Progenitor cell of endocrine pancreas (in vitro differentiated cells): ENCODE data around the gene TNFAIP8. TPM values are rescaled to one million over a fixed set of nuclear protein-coding genes. Genes with fewer than 3 reads are reported as not detected.

Experiments
- DNase-seq: peaks from one replicate; pipeline ENCODE4 v3.0.0; 2021; ENCODE audit warnings: low spot score; ENCODE audit not compliant: unreplicated experiment
- H3K27ac Mint-ChIP-seq: 2 replicates; pipeline ENCODE4 v1.8.0; 2021; ENCODE audit warnings: mild to moderate bottlenecking, moderate library complexity, mixed read lengths
- H3K27me3 Mint-ChIP-seq: 2 replicates; pipeline ENCODE4 v1.8.0; 2021; ENCODE audit warnings: mixed read lengths
- H3K36me3 Mint-ChIP-seq: 2 replicates; pipeline ENCODE4 v1.8.0; 2022; ENCODE audit warnings: mixed read lengths; ENCODE audit not compliant: insufficient read depth
- H3K4me1 Mint-ChIP-seq: 2 replicates; pipeline ENCODE4 v1.8.0; 2021; ENCODE audit warnings: low read depth, mixed read lengths
- H3K4me3 Mint-ChIP-seq: 2 replicates; pipeline ENCODE4 v1.8.0; 2021; ENCODE audit warnings: low read depth, mild to moderate bottlenecking, moderate library complexity, mixed read lengths
- H3K9me3 Mint-ChIP-seq: 2 replicates; pipeline ENCODE4 v1.8.0; 2021; ENCODE audit warnings: low read depth, mixed read lengths
- CTCF ChIP-seq: fragments of 200-600 bp; sonication (generic); IDR thresholded peaks from one replicate; pipeline ENCODE4 v1.5.0; 2021; ENCODE audit warnings: antibody characterized with exemption, mild to moderate bottlenecking; ENCODE audit not compliant: unreplicated experiment
- total RNA-seq: library from RNA; stranded (reverse); gene quantifications from 2 replicates; pipeline ENCODE4 v1.2.1, GENCODE V29; 2021

Gene TNFAIP8
- total RNA-seq, 1 donor from 2014 or later = 8.0 TPM

GRCh38 chr5:119377066-119377465 lies 21.2 kb downstream of the TNFAIP8 start:
- Mint-ChIP-seq H3K27ac (no peak overlapping the region), H3K9me3 (no peaks in the 10 kb centered on the region), H3K4me1 (peaks cover 5% of the 10 kb centered on the region), H3K27me3 (no peaks in the 10 kb centered on the region), H3K4me3 (no peak overlapping the region), H3K36me3 (no peaks in the 10 kb centered on the region)
- TF ChIP-seq CTCF = no peak
- DNase-seq = no peak

GRCh38 chr5:119378075-119378700 lies 22.4 kb downstream of the TNFAIP8 start:
- no peak for TF ChIP-seq CTCF
- no peaks in the 10 kb centered on the region for H3K36me3 Mint-ChIP-seq
- H3K4me1 Mint-ChIP-seq = peaks cover 6% of the 10 kb centered on the region
- no peak overlapping the region for H3K27ac Mint-ChIP-seq
- no peak overlapping the region for H3K4me3 Mint-ChIP-seq
- H3K27me3 Mint-ChIP-seq = no peaks in the 10 kb centered on the region
- DNase-seq = no peak
- no peaks in the 10 kb centered on the region for H3K9me3 Mint-ChIP-seq

GRCh38 chr5:119379096-119379495 lies 23.3 kb downstream of the TNFAIP8 start:
- H3K27ac Mint-ChIP-seq = no peak overlapping the region
- H3K4me1 Mint-ChIP-seq = peaks cover 10% of the 10 kb centered on the region
- no peaks in the 10 kb centered on the region for H3K27me3 Mint-ChIP-seq
- no peaks in the 10 kb centered on the region for H3K36me3 Mint-ChIP-seq
- H3K4me3 Mint-ChIP-seq = no peak overlapping the region
- TF ChIP-seq CTCF = no peak
- H3K9me3 Mint-ChIP-seq = no peaks in the 10 kb centered on the region
- DNase-seq = no peak

GRCh38 chr5:119379942-119380547 lies 24.2 kb downstream of the TNFAIP8 start:
- Mint-ChIP-seq H3K27ac (no peak overlapping the region), H3K4me3 (no peak overlapping the region), H3K9me3 (no peaks in the 10 kb centered on the region), H3K4me1 (peaks cover 10% of the 10 kb centered on the region), H3K27me3 (no peaks in the 10 kb centered on the region), H3K36me3 (no peaks in the 10 kb centered on the region)
- TF ChIP-seq CTCF = no peak
- no peak for DNase-seq

GRCh38 chr5:119382169-119382568 lies 26.4 kb downstream of the TNFAIP8 start:
- no peak for DNase-seq
- H3K9me3 Mint-ChIP-seq = no peaks in the 10 kb centered on the region
- peaks cover 18% of the 10 kb centered on the region for H3K4me1 Mint-ChIP-seq
- no peak overlapping the region for H3K27ac Mint-ChIP-seq
- TF ChIP-seq CTCF = no peak
- H3K36me3 Mint-ChIP-seq = no peaks in the 10 kb centered on the region
- H3K4me3 Mint-ChIP-seq = no peak overlapping the region
- H3K27me3 Mint-ChIP-seq = no peaks in the 10 kb centered on the region
